Mesothelial cell of epicardium (in vitro differentiated cells): ENCODE results near the gene RPL11. TPM values are rescaled to one million over a fixed set of nuclear protein-coding genes. Genes with fewer than 3 reads are reported as not detected.

Experiments used
- DNase-seq, 2 experiments: peaks; one replicate each; pipeline ENCODE4 v3.0.0; 2021; ENCODE audit warnings: low spot score in 2 of 2; ENCODE audit not compliant: unreplicated experiment in 2 of 2
- H3K27ac Mint-ChIP-seq: 2 replicates; pipeline ENCODE4 v1.8.0; 2021; ENCODE audit warnings: mixed read lengths
- H3K27me3 Mint-ChIP-seq: 2 replicates; pipeline ENCODE4 v1.8.0; 2021; ENCODE audit warnings: low read depth, mixed read lengths
- H3K36me3 Mint-ChIP-seq: 2 replicates; pipeline ENCODE4 v1.8.0; 2021; ENCODE audit warnings: mixed read lengths
- H3K4me1 Mint-ChIP-seq: 2 replicates; pipeline ENCODE4 v1.8.0; 2021; ENCODE audit warnings: mixed read lengths
- H3K4me3 Mint-ChIP-seq: 2 replicates; pipeline ENCODE4 v1.8.0; 2021; ENCODE audit warnings: mild to moderate bottlenecking, moderate library complexity, mixed read lengths
- H3K9me3 Mint-ChIP-seq: 2 replicates; pipeline ENCODE4 v1.8.0; 2021; ENCODE audit warnings: mixed read lengths
- CTCF ChIP-seq: fragments of 200-600 bp; sonication (generic); IDR thresholded peaks from one replicate; pipeline ENCODE4 v1.5.0; 2021; ENCODE audit warnings: antibody characterized with exemption; ENCODE audit not compliant: unreplicated experiment
- total RNA-seq: library from RNA; stranded (reverse); gene quantifications from 3 replicates; pipeline ENCODE4 v1.2.1, GENCODE V29; 2021

Gene RPL11
- total RNA-seq, 1 donor from 2014 or later, result 1,158 TPM

- Mint-ChIP-seq H3K27ac (no peak overlapping the region), H3K4me1 (peaks cover 32% of the 10 kb centered on the region)
Measured at GRCh38 chr1:23698466-23698865, 6.9 kb downstream of the RPL11 start.

GRCh38 chr1:23699280-23700179, 7.9 kb downstream of the RPL11 start:
- H3K9me3 Mint-ChIP-seq, result no peaks in the 10 kb centered on the region
- H3K36me3 Mint-ChIP-seq, result peaks cover 49% of the 10 kb centered on the region
- H3K27me3 Mint-ChIP-seq, result no peaks in the 10 kb centered on the region
- no peak overlapping the region for H3K27ac Mint-ChIP-seq
- H3K4me3 Mint-ChIP-seq, result no peak overlapping the region
- H3K4me1 Mint-ChIP-seq, result peaks cover 22% of the 10 kb centered on the region
- no peak for DNase-seq
- no peak for TF ChIP-seq CTCF

More at GRCh38 chr1:23698466-23698865, 6.9 kb downstream of the RPL11 start:
- Mint-ChIP-seq H3K36me3 (peaks cover 53% of the 10 kb centered on the region), H3K4me3 (no peak overlapping the region), H3K9me3 (no peaks in the 10 kb centered on the region), H3K27me3 (no peaks in the 10 kb centered on the region)
- DNase-seq, result no peak
- no peak for TF ChIP-seq CTCF

- Mint-ChIP-seq H3K36me3 (peaks cover 39% of the 10 kb centered on the region), H3K27me3 (no peaks in the 10 kb centered on the region), H3K27ac (no peak overlapping the region), H3K9me3 (no peaks in the 10 kb centered on the region), H3K4me1 (peaks cover 4% of the 10 kb centered on the region), H3K4me3 (no peak overlapping the region)
- TF ChIP-seq CTCF, result no peak
- no peak for DNase-seq
Measured at GRCh38 chr1:23701310-23701709, 9.7 kb downstream of the RPL11 start.

- Mint-ChIP-seq H3K4me1 (no peaks in the 10 kb centered on the region), H3K4me3 (no peak overlapping the region), H3K9me3 (no peaks in the 10 kb centered on the region), H3K27me3 (no peaks in the 10 kb centered on the region), H3K36me3 (peaks cover 35% of the 10 kb centered on the region), H3K27ac (no peak overlapping the region)
- no peak for TF ChIP-seq CTCF
- no peak for DNase-seq
Measured at GRCh38 chr1:23701996-23702395, 10.4 kb downstream of the RPL11 start.

- peaks cover 21% of the 10 kb centered on the region for H3K36me3 Mint-ChIP-seq
- DNase-seq, result no peak
- H3K4me3 Mint-ChIP-seq, result no peak overlapping the region
- no peak for TF ChIP-seq CTCF
- H3K27ac Mint-ChIP-seq, result no peak overlapping the region
- H3K27me3 Mint-ChIP-seq, result no peaks in the 10 kb centered on the region
- no peaks in the 10 kb centered on the region for H3K4me1 Mint-ChIP-seq
- no peaks in the 10 kb centered on the region for H3K9me3 Mint-ChIP-seq
Measured at GRCh38 chr1:23704834-23705495, 13.4 kb downstream of the RPL11 start.
